NCI-H226 (cell line): ENCODE results near the gene CPNE4.

Source experiments
- DNase-seq: peaks from one replicate; pipeline ENCODE4 v3.0.0-alpha.2; 2015

The CPNE4 gene

DNA sequence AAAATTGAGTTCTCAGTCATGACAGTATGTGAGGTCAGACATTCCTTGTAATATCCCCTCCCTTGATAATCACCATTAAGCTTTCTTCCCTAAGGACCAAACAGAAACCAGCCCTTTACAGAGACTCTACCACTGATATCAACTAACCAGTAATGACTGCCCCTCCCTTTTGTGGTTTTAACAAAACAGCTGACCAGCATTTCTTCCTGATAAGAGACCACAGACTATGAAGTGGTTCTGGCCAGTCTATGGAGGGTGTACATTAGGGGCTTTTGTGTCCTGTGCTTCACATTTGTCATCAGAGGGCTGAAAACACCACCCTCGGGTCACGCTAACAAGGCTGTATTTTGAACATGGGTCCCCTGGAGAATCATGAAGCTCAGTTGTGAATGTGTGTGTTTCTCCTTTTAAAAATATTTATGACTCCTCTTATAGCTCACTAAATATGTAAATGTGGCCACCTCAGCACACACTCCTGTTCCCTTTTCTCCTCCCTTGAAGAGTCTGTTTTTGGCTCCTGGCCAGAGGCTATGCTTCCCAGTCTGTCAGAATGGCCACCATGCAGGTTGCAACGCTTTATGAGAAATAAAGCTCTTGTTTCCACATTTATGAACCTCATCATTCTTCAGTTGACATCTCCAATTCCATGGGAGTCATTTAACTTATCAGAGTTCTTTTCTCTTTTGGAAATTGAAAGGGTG lies 239.3 kb downstream of the CPNE4 start:
- peak; percentile 73 for DNase-seq

DNA sequence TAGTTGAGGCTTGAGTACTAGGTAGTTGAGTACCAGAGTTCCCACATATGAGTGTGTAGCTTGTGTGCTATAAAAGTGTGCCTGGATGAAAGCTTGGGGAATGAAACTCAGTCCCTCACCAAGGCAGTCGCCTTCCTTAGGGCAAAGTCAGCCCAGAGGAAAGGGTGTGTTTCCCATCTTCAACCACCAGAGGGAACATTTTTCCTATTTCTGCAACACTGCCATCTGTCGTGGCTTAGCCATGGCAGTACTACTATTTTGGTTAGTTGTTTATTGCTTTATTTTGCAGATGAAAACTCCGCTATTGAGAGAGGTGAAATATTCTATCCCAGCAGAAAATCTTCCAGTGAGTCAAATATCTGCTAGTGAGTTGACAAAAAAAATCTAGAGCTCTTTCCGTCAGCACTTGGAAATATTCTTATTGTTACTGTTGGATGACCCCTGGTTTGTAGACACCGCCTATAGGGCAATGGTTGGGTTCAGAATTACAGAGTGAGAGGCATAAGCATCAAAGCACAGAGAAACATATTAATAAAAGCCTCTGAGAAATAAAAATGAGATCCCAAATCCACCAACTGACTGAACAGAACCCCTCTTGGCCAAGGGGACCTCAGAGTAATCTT lies 239.9 kb downstream of the CPNE4 start:
- DNase-seq = peak; percentile 39

DNA sequence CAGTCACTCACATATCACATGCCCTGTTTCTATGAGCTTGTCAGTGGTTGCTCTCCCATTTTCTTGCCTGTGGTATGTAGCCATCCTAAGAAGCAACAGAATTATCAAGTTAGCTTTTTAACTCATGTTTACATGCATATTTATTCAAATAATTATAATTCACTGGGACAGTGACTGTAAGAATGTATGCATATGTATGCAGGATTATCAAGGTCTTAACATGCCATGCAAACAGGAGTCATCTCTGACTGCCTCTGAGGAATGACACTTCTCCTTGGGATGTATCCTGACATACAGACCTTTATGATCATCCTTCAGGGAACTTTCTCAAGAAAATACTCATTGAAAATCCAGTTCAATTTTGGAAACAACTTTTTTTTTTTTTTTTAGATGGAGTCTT lies 240.9 kb downstream of the CPNE4 start:
- no peak for DNase-seq

DNA sequence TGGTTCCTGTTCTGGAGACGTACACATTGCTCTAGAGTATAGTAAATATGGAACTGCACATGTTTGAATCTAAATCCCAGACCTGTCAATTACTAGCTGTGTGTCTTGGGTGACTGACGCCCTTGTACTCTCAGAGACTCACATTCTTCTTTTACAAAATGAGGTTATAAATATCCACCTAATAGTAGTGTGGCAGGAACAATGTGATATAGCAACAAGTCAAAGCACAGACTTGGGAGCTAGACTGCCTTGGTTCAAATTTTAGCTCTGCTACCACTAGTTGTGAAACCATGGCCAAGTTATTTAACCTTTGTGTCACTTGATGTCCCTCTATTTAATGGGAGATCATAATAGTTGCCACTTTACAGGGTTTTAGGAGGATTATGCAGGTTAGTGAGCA lies 245.6 kb downstream of the CPNE4 start:
- DNase-seq = no peak

DNA sequence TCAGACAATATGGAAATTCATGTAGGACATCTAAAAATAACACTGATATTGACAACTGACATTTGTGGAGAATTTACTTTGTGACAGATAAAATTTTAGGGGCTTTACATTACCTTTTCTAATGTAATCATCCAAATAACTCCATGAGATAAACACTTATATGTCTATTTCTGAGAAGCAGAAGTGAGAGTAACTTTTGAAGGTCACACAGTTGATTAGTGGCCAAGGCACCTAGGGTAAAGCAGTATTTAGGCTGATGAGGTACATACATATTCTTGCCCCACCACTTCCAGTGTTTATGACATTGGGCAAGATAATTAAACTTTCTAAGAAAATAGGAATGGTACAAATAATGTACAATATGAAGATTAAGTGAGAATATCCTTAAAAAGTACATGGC lies 248.4 kb downstream of the CPNE4 start:
- no peak for DNase-seq

DNA sequence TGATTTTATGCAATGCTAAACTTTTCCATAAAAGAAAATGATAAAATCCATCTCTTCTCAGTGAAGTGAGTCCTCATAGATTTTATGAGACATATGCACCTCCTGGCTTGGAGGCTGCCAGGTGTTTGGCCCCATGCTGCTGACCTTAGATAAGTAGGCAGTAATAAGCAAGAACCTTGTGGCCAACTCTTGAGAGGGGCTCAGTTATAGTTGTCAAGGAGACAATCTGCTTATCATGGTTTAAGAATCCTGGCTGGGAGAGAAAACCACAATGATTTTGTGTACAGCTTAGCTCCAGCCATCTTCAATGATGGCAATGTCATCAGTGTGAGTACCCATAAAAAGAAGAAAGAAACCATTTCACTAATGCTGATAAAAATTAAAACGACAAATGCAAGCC lies 252.1 kb downstream of the CPNE4 start:
- DNase-seq = no peak

DNA sequence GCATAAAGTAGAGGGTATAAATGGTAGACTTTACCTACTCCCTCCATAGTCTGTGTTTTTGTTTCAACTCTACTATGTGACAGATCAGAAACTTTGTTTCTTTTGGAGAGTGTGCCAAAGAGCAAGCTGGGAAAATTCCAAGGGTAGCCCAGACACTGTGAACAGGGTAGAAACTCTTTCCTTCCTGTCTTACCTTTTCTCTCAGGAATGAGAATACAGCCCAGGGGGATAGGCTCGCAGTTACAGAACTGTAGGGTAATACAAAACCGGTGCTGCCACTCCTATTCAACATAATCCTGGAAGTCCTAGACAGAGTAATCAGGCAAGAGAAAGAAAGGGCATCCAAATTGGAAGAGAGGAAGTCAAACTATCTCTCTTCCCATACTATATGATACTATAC lies 256.3 kb downstream of the CPNE4 start:
- DNase-seq = no peak

DNA sequence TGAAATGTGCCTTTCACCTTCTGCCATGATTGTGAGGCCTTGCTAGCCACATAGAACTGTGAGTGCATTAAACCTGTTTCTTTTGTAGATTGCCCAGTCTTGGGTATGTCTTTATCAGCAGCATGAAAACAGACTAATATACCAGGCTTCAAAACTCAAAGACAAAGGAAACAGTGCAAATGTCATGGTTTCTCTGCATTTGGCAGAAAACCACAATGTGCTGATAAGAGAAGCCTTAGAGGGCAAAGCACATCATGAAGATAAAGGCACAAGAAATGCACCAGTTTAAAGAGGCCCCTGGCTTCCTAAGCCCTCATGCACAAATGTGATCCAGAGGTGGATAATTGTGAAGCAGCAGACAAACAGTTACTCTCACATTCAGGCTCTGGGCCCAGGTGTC lies 259.2 kb downstream of the CPNE4 start:
- DNase-seq = no peak

DNA sequence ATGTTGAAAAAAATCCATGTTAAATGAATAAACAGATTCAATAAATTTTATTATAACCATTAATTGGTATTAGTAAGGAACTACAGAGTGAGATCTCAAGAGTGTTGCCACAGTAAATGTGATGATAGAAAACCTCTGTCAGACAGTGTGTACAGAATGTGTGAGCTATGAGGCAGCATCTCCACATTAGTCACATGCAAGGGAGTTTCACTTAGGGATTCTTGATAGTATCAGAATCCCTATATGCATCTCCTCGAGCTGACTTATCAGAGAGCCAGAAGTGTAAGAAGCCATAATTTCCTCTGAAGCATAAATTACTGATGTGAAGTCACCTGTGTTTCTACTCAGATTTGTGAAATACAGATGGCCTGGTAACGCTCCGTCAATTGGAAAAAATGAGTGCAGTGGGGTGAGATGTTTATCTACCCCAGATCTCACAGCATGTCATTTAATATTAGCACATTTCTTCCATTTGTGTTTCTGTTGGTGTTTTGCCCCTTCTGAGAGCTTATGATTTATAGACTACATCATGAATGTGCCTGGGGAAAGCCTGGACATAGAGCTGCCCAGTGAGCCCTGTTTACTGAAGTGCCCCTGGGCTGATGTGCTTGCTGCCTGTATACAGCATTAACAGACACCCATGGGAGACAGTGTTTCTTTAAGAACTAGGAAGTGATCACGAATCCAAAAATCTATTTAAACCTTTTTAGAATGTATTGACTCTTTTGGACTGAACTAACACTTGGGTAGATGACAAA lies 262.4 kb downstream of the CPNE4 start:
- no peak for DNase-seq

DNA sequence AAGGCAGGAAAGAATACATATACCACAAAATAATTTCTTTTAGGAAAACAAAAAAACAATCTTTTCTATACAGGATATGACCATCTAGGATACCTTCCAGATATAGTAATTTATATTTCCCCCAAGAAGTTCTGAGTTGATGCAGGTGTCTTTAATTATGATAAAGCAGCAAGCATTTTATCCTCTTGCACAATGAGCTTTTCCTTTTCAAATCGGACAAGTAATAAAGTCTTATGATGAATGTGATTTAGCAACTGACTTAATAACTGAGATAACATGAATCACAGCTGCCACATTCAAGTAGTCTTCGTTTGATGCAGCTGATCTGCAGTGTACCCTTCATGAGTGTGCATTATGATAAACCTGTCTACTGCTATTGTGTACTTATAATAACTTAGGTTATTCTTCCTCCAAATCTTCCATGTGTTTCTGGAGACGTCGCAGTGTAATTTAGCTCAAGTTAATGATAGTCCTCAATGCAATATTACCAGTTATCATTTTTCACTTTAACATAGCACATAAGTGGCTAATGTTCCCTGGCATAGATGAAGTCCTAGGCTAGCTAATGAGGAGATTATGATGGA lies 271.7 kb downstream of the CPNE4 start:
- no peak for DNase-seq

DNA sequence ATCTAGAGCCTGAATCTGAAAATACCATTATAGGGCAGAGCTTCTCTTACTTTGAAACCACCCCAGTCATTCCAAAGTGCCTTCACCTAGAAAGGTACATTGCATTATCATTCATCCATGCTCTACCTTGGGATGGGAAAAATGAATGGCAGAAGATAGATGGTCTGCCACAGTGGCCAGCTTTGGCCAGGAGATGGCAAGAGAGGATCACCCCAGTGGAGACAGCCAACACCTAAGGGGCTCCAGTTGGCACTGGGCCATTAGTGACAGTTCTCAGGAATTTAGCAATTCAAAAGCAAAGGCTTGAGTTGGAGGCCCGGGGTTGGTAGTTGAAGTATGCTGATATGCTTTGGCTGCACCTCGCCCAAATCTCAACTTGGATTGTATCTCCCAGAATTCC lies 278.4 kb downstream of the CPNE4 start:
- DNase-seq = no peak

DNA sequence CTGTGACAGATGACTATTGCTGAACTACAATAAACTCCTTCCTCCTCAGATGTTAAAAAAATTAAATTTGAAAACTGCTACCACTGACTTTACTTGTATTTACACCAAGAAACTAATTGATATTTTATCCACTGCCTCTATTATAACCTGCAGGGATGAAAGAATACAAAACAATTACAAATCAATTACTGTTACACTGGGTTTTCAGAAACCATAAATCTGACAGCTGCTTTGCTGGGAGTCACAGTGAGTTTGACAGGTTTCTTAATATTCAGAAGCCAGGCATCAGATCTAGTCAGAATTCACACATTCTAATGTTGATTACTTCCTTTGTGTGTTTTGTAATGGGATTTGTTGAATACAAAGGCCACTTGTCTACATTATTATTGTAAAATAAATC lies 279.4 kb downstream of the CPNE4 start:
- DNase-seq = no peak

DNA sequence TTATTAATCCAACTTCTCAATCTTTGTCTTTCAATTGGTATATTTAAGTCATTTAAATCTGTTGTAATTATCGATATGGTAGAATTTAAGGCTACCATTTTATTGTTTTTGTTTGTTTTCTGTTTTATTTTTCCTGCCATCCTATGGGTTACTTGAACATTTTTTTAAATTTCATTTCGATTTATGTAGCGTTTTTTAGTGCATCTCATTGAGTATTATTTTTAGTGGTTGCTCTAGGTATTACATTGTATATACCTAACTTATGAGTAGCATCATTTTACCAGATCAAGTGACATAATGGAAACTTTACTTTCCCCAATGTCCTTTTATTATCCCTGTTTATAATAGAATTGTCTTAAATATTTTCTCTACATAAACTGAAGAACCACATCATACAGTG lies 284.6 kb downstream of the CPNE4 start:
- DNase-seq = no peak

DNA sequence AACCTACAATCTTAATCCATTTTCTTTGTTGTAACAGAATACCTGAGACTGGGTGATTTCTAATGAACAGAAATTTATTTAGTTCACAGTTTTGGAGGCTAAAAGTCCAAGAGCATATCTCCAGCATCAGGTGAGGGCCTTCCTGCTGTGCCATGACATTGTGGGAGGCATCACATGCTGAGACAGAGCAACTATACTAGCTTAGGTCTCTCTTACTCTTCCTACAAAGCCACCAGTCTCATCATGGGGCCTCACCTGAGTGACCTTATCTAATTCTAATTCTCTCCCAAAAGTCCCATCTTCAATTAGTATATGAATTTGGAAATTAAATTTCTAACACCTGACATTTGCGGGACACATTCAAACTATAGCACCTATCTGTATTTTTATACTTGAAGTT lies 285.0 kb downstream of the CPNE4 start:
- DNase-seq = no peak

DNA sequence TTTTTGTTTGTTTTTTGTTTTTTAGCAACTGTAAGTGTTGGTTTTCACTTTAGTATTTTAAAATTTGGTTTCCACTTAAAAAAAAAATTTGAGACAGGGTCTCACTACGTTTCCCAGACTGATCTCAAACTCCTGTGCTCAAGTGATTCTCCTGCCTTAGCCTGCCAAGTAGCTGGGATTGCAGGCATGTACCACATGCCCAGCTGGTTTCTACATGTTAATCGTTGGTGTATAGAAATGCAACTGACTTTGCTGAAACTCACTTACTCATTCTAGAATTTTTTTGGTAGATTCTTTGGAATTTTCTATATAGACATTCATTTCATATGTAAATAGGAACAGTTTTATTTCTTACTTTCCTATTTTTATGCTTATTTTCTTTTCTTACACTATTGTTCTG lies 287.3 kb downstream of the CPNE4 start:
- DNase-seq = no peak

DNA sequence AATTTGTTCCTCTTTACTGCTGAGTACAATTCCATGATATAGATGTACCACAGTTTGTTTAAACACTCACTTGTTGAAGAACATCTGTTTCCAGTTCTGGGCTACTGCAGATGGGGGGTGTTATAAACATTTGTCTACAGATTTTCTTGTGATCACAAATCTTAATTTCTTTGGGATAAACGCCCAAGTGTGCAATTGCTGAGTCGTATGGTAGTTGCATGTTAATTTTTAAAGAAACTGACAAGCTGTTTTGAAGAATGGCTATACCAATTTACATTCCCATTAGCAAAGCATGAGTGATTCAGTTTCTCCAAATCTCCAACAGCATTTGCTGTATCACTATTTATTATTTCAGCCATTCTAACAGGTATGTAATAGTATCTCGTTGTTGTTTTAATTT lies 290.0 kb downstream of the CPNE4 start:
- DNase-seq = no peak

DNA sequence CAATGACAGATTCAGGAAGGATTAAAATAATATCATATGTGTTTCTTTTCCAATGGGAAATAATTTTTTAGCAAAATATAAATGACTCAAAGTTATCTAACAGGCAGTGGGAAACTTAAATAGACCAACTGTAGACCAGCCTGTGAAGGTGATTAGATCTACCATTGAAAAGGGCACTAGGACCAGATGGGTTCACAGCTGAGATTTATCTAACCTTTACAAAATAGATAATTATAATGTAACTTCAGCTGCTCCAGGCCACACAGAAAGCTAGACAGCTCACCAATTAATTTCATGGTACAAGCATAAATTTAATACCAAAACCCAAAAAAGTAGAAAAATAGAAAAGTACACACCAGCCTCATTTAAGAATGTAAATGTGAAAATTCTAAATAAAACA lies 291.7 kb downstream of the CPNE4 start:
- DNase-seq = no peak

DNA sequence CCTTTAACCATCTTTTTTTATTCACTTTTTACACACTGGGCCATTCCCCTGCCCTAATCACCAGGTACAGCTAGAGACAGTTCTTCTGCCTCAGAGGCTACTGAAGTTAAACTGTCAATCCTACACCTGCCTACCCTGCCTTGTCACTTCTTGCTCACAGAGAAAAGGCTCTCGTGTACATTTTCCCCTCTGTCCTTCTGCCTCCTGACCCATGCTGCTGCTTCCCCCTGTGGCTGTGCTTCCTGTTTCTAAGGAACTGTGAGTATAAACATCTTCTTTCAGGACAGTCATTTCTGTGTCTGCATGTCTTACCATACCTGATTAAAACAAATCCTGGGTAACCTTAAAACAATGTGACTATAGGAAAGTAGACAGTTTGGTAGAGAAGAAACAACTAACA lies 295.6 kb downstream of the CPNE4 start:
- no peak for DNase-seq

DNA sequence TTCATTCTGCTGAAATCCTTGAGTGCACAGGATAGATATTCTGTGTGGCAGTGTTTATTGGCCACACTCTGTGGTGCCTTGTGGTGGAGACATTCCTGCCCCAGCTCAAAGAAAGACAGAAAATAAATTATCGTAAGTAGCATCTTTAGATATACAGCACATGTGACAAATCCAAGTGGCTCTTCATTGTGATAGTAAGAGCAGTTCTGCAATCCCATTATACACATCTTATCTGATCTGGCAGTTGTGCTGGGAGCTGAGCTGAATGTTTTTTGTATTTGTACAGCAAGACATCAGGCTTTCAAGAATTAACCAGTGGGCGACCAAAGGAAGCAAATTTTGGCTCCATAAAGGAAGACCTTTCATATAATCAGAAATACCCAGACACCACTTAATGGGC lies 296.7 kb downstream of the CPNE4 start:
- no peak for DNase-seq

DNA sequence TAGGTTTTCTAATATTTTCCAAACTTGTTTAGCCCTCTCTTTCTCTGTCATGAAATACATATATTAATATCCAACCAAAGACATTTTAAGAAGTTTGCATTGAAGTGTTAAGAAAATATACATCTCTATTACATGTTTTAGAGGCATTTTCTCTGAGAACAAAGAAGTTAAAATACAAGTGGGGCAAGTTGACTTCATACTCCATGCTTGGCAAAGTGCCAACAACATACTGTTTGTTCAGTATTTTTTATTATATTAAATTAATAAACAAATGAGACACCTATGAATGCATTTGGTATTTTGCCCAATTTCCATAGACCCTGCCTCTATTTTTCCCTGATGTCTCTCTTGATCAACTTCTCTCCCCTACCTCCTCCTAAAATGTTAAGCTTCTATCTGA lies 299.3 kb downstream of the CPNE4 start:
- DNase-seq = no peak

DNA sequence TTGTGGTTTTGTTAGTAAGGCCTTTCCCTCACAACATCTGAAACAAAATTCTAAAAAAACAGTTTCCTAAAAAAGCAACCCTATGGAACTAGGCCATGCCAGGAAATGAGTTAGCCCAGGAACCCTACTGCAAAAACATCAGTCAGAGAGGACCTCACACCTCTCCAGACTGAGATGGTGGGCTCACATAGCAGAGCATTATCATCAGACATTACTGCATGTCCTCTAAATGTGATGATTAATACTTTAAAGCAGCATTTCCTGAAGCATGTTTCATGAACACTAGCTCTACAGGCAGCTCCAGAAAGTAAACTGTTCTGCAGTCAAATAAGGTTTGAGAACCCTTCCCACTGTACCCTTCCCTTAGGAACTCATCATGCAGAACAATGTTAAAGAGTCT lies 299.7 kb downstream of the CPNE4 start:
- no peak for DNase-seq

DNA sequence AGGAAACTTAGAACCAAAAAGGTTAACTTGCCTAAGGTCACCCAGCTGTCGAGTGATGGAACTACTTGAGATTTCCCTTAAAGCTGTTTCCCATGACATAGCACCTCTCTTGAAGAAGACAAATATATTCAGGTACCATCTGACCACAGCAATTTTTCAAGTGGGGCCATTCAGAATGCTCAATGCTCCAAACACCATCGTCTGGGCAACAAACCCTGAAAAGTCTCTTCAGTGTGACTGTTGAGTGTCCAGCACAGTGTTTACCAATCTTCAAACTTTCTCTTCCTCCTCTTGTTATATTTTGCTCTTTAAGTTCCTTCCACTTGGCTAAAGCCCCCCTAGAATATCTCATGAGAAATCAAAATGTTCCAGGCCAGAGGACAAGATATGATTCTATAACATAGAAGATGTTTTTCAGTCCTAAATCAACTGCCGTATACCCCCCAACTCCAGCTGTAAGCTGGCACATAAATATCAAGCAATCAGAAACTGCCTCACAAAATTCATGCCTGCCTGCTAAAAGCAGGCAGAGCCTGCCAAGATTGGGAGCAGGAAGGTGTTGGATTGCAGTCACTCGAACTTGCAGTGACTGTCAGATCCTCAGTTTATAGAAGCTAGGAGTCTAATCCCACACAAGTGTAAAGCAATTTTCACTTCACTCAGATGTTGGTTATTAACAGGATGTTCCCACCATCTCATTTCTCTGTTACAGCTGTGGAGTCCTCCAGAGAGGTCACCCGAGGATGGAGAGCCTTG lies 301.6 kb downstream of the CPNE4 start:
- no peak for DNase-seq

DNA sequence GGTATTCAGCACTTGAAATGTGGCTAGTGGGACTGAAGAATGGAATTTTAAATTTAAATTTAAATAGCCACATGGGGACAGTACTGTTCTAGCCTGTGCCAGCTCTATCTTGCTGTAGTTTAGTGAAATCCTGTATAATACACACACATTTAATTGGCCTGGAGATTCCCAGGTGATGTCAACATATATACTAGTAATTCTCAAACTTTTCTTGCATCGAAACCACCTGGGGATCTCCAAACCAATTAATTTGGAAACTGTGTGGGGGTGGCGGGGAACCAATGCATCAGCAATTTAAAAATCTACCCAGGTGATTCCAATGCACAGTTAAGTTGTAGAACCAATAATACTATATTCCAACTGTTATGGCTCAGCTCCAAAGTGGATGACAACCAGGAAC lies 303.1 kb downstream of the CPNE4 start:
- DNase-seq = no peak
